Gastrocnemius medialis (tissue), 4 donors: ENCODE data around the gene HNF4A. TPM values are rescaled to one million over a fixed set of nuclear protein-coding genes. Genes with fewer than 3 reads are reported as not detected.

Source experiments
- ATAC-seq, 2 donors: fragments of 150-250 bp; one replicate each; pipeline ENCODE4 v1.9.1; 2016
- DNase-seq, 2 donors: peaks; one replicate each; pipeline ENCODE4 v3.0.0-alpha.2; 2019
- H3K27ac ChIP-seq, 4 donors: fragments of 200-600 bp; sonication (generic); 1 replicate in 1 of 4; 2 replicates in 3 of 4; pipeline ENCODE4 v1.5.1; 2016 to 2018; ENCODE audit warnings: mild to moderate bottlenecking in 2 of 4, moderate library complexity in 1 of 4
- H3K27me3 ChIP-seq, 3 donors: fragments of 200-600 bp; sonication (generic) in 2 of 3; 1 replicate in 1 of 3; 2 replicates in 2 of 3; pipeline versions ENCODE4 v1.5.1 to v1.6.0; 2016 to 2019; ENCODE audit warnings: mild to moderate bottlenecking in 1 of 3, moderate library complexity in 1 of 3
- H3K36me3 ChIP-seq, 2 donors: fragments of 200-600 bp; sonication (generic) in 1 of 2; one replicate each; pipeline ENCODE4 v1.5.1; 2017 to 2018
- H3K4me1 ChIP-seq, 2 donors: fragments of 200-600 bp; sonication (generic) in 1 of 2; one replicate each; pipeline ENCODE4 v1.5.1; 2016 to 2017; ENCODE audit warnings: mild to moderate bottlenecking in 2 of 2
- H3K4me3 ChIP-seq, 4 donors: fragments of 200-600 bp; sonication (generic) in 3 of 4; 1 replicate in 1 of 4; 2 replicates in 3 of 4; pipeline ENCODE4 v1.5.1; 2016 to 2019; ENCODE audit warnings: mild to moderate bottlenecking in 2 of 4
- H3K9me3 ChIP-seq, 3 donors: fragments of 200-600 bp; sonication (generic) in 2 of 3; 1 replicate in 1 of 3; 2 replicates in 2 of 3; pipeline ENCODE4 v1.5.1; 2016 to 2019
- POLR2A ChIP-seq, 2 donors: fragments of 450-650 bp; IDR thresholded peaks; one replicate each; pipeline ENCODE4 v1.6.1; 2017; ENCODE audit warnings: antibody characterized with exemption in 2 of 2, mild to moderate bottlenecking in 2 of 2, moderate library complexity in 2 of 2
- in situ Hi-C, 4 donors: fragments of 200-750 bp; cut with MboI; loops; one replicate each; pipeline versions ENCODE4 v1.15.0 to v1.8.0; 2017; ENCODE audit warnings: low sequenced_read_pairs in 4 of 4
- intact Hi-C: fragments of 100-400 bp; cut with DNase I; formaldehyde crosslinking; loops from one replicate; pipeline ENCODE4 v1.15.1; 2023; ENCODE audit warnings: low total_unique reads
- total RNA-seq, 4 donors: library from RNA; depleted of rRNA; stranded (reverse); fragments of >200 nt; gene quantifications; one replicate each; pipeline versions ENCODE4 v1.1.0 to v1.2.3, GENCODE V29; 2016
- TF ChIP-seq, protein P1 (sequence below), 5 experiments: fragments of 450-650 bp in 3 of 5; fragments of 200-600 bp in 2 of 5; sonication (generic) in 2 of 5; IDR thresholded peaks in 4 of 5; conservative IDR thresholded peaks in 1 of 5; 1 replicate in 4 of 5; 2 replicates in 1 of 5; pipeline ENCODE4 v1.5.1; 2016 to 2019; ENCODE audit warnings: antibody characterized with exemption in 5 of 5, mild to moderate bottlenecking in 3 of 5, moderate library complexity in 3 of 5

HNF4A gene
- total RNA-seq, 4 donors from 2014 or later: 0.29 to 0.83 (median 0.51) TPM; not detected in 1

DNA sequence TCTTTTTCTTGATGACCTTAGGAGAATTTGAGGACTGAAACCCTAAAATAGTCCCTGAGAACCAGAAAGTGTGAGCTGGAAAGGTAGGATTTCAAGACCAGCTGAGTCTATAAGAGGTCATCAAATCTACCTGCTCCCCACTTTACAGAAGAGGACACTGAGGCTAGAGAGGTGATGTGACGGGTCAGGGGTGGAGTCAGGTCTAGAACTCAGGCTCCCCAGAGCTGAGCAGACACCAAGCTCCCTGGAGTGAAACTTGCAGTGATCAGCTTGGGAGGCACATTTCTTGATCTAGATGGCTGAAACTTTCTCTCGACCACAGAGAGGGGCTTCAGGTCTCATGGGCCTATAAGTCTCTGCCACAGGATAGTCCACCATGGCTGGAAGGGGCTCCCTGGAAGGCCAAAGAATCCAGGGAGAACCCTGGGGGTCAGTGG lies 55.1 kb downstream of the HNF4A start:
- TF ChIP-seq, protein P1, sequence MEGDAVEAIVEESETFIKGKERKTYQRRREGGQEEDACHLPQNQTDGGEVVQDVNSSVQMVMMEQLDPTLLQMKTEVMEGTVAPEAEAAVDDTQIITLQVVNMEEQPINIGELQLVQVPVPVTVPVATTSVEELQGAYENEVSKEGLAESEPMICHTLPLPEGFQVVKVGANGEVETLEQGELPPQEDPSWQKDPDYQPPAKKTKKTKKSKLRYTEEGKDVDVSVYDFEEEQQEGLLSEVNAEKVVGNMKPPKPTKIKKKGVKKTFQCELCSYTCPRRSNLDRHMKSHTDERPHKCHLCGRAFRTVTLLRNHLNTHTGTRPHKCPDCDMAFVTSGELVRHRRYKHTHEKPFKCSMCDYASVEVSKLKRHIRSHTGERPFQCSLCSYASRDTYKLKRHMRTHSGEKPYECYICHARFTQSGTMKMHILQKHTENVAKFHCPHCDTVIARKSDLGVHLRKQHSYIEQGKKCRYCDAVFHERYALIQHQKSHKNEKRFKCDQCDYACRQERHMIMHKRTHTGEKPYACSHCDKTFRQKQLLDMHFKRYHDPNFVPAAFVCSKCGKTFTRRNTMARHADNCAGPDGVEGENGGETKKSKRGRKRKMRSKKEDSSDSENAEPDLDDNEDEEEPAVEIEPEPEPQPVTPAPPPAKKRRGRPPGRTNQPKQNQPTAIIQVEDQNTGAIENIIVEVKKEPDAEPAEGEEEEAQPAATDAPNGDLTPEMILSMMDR (IDR thresholded peaks at IDR 0.05 in 4 of 5, conservative IDR thresholded peaks at IDR 0.05 in 1 of 5): no peak
- no peak for TF ChIP-seq POLR2A (IDR thresholded peaks at IDR 0.05)
- DNase-seq (no peak), ATAC-seq (no peak)
- in situ Hi-C loops (no loop called here), intact Hi-C loops (no loop called here)
- no peaks in the 10 kb centered on the region for H3K9me3 ChIP-seq
- H3K27ac ChIP-seq: no peak overlapping the region
- no peaks in the 10 kb centered on the region for H3K4me1 ChIP-seq
- H3K4me3 ChIP-seq: no peak overlapping the region
- H3K36me3 ChIP-seq: no peaks in the 10 kb centered on the region
- no peaks in the 10 kb centered on the region for H3K27me3 ChIP-seq

DNA sequence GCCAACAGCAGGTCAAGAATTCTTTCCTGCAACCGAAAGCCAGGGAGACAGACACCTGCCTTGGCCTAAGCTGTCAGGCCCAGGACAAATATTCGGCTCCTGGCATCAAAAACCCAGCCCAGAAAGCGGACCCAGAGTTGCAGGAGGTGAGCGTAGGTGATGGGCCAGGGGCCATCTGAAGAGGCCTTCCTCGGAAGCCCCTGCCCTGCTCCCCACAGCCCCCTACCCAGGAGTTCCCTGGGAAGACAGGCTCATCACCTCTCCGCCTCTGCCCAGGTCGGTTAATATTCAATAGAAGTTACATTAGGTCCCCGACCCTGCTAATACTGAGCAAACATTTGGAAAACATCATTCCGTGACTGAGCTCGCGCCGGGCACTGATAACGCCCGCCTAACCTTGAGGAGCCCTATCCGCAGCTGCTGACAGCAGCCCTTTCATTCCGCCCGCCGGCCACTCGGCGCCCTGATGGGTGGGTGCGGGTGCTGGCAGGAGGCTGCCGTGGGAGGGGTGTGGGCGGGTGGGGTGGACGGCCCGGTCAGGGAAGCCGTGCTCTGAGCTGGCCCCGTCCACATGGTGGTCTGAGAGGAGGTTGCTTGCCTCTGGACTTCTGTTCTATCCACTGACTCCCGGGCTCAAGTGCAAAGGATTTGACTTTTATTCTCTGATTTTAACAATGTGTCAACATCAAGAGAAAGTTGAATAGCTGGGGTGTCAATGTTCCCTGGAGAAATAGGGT lies 55.7 kb downstream of the HNF4A start:
- intact Hi-C loops: no loop called here

DNA sequence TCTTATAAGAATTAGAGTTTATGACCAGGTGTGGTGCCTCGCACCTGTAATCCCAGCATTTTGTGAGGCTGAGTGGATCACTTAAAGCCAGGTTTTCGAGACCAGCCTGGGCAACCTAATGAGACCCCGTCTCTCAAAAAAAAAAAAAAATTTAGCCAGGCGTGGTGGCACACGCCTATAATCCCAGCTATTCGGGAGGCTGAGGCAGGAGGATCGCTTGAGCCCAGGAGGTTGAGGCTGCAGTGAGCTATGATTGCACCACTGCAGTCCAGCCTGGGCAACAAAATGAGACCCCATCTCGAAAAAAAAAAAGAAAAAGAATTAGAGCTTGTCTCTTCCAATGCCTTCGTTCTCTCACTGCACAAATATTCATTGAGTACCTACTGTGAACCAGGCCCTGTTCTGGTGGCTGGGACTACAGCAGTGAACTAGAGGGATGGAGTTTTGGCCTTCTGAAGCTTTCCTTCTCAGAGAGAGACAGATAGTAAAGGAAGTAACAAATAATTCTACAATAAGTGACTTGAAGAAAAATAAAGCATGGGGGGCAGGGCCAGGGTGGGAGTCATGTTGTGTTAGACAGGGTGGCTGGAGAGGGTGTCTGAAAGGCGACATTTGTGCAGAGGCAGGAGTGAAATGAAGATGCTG lies 56.4 kb downstream of the HNF4A start:
- Histone ChIP-seq H3K27me3 (no peaks in the 10 kb centered on the region), H3K9me3 (no peaks in the 10 kb centered on the region), H3K4me3 (no peak overlapping the region), H3K4me1 (no peaks in the 10 kb centered on the region), H3K27ac (no peak overlapping the region), H3K36me3 (no peaks in the 10 kb centered on the region)
- ATAC-seq (no peak), DNase-seq (no peak)
- intact Hi-C loops: no loop called here
- TF ChIP-seq, protein P1 (IDR thresholded peaks at IDR 0.05 in 4 of 5, conservative IDR thresholded peaks at IDR 0.05 in 1 of 5): no peak
- no peak for TF ChIP-seq POLR2A (IDR thresholded peaks at IDR 0.05)
- in situ Hi-C loops: no loop called here

More for the DNA sequence above, 55.7 kb downstream of the HNF4A start:
- TF ChIP-seq, protein P1 (IDR thresholded peaks at IDR 0.05 in 4 of 5, conservative IDR thresholded peaks at IDR 0.05 in 1 of 5): no peak
- TF ChIP-seq POLR2A (IDR thresholded peaks at IDR 0.05): no peak
- no peak for DNase-seq
- H3K4me3 ChIP-seq: no peak overlapping the region
- no peaks in the 10 kb centered on the region for H3K4me1 ChIP-seq
- no peak overlapping the region for H3K27ac ChIP-seq
- H3K36me3 ChIP-seq: no peaks in the 10 kb centered on the region
- H3K9me3 ChIP-seq: no peaks in the 10 kb centered on the region
- no peak for ATAC-seq
- no peaks in the 10 kb centered on the region for H3K27me3 ChIP-seq
- in situ Hi-C loops: no loop called here

DNA sequence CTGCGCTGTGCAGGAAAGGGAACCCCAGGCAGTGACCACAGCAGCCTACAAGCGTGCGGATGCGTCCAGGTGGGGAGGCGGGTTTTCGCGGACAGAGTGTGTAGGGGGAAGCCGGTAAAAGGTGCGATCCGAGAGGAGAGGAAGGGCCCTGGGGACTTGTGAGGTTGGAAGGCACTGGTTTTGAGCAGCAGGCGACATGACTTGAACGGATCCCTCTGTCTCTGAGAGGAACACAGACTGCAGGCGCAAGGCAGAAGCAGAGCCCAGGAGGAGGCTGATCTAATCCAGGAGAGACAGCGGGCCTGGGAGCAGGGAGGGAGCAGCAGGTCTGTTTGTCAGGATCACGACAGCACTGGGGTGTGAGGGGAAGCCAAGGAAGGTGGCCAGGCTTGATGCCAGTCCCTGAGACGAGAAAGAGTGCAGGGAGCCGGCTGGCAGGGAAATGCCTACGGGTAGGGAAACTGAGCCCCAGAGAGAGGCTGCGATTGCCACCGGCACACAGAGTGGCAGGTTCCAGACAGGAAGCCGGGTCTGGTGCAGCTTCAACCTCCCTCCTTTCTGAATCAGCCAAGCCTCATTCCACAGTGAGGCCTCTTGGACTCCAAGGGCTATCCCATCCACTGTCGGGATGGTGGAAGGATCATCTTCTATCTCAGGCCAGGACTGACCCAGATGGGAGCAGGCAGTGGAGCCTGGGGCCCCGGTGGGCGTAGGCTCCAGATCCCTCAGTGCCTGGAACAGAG lies 57.1 kb downstream of the HNF4A start:
- H3K27me3 ChIP-seq: no peaks in the 10 kb centered on the region
- no peaks in the 10 kb centered on the region for H3K4me1 ChIP-seq
- no peaks in the 10 kb centered on the region for H3K36me3 ChIP-seq
- in situ Hi-C loops: no loop called here
- H3K4me3 ChIP-seq: no peak overlapping the region
- no peak for TF ChIP-seq POLR2A (IDR thresholded peaks at IDR 0.05)
- TF ChIP-seq, protein P1 (IDR thresholded peaks at IDR 0.05 in 4 of 5, conservative IDR thresholded peaks at IDR 0.05 in 1 of 5): no peak
- intact Hi-C loops: no loop called here
- H3K27ac ChIP-seq: no peak overlapping the region
- DNase-seq: no peak
- no peak for ATAC-seq
- no peaks in the 10 kb centered on the region for H3K9me3 ChIP-seq
